GM19467 (cell line): ENCODE data around the gene ZNF716.
"Not testable (repeated sequence)": the region's sequence is repeated elsewhere in the genome, so short reads cannot be mapped to it uniquely, and the experiment has no call there.

Experiments
- ATAC-seq: cut with Tn5 transposase; IDR thresholded peaks from one replicate; pipeline ENCODE4 v1.9.1; 2021; ENCODE audit warnings: mild to moderate bottlenecking, moderate library complexity; ENCODE audit not compliant: unreplicated experiment

The ZNF716 gene

DNA sequence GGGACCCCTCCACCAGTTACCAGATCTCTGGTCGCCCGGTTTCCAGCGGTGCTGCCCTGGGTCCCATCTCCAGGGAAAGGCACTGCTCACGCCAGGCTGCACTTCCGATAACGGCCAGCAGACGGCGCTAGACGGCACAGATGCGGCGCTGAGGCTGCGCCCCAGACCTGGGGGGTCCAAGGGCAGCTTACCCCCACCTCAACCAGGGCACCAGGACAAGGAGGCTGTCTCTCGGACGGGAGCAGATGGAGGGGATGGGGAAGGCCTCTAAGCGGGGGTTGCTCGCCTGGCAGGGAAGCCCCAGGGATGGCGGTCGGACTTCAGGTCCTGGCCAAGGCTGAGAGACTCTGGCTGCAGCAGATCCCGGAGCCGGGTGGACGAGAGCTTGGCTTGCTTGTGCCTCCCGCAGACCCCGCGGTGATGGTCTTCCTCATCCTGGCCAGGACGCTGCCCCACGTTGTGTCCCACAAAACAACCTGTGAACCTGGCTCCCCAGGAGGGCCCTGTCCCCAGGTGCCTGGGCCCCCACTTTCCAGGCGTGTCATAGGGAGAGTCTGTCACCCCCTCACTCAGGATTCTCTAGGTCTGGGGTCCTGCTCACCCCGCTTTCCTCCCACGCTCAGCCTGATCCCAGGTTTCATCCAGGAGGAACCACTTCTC lies 23.9 kb upstream of the ZNF716 start:
- ATAC-seq: no peak

DNA sequence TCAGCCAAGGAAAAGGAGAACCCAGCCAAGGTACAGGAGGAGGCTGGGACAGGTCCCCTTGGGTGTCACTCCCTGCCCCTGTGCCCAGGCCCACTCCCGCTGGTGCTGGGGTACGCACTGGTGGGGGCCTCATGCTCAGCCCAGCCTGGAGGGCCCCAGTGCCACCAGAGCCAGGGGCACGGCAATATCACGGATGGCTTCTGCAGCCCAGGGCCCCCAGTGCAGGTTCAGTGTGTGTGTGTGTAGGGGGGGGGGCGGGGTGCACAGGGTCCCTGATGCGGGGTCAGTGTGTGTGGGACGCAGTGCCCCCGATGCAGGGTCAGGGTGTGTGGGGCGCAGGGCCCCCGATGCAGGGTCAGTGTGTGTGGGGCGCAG lies 23.4 kb upstream of the ZNF716 start:
- ATAC-seq: no peak

DNA sequence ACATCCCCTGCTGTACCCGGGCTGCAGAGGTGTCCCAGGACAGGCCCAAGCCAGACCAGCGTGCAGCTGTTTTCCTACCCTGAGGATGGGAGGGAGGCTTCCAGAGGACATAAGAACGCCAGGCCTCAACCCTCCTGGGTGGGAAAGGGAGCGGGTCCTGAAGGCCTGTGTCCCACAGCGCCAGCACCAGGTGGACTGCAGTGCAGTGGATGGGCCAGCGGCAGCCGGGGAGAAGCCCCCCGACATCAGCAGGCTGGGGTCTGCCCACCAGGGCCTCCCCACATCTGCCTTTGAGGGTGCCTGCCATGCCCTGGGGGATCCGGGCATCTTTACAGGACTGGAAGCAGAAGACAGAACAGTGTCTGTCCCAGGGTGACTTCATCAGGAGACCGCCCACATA lies 22.8 kb upstream of the ZNF716 start:
- no peak for ATAC-seq

DNA sequence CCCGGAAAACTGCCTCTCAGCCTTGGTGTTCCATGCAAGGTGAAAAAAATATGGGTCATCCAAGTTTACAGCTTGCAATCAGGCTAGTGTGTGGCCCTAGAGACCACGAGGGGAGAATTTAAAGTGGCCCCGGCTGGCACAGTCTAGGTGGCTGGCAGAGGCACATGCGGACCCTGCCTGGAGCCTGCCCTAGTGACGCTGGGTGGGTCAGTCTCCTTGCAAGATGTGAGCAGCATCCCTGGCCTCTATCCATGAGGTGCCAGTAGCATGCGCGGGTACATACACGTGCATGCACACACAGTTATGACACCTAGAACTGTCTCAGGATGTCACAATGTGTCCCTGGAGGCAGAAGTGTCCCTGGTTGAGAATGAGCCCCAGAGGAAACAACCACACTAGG lies 22.4 kb upstream of the ZNF716 start:
- ATAC-seq: no peak

DNA sequence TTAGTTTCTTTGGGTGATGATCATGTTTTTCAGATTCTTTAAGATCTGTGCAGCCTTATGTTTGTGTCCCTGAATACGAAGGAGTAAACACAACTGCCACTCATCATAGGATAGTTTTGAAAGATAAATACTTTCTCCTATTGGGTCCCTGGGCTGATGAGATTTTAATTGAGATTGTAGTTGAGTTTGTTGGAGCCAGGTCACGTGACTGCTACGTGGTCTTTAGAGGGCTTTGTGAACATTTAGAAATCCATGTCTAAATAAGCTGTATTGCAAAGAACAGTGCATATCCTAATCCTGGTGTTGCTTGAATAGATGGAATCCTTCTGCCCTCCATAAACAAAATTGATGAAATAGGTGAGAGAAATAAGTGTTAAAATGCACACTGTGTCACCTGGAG lies 17.4 kb upstream of the ZNF716 start:
- no peak for ATAC-seq

DNA sequence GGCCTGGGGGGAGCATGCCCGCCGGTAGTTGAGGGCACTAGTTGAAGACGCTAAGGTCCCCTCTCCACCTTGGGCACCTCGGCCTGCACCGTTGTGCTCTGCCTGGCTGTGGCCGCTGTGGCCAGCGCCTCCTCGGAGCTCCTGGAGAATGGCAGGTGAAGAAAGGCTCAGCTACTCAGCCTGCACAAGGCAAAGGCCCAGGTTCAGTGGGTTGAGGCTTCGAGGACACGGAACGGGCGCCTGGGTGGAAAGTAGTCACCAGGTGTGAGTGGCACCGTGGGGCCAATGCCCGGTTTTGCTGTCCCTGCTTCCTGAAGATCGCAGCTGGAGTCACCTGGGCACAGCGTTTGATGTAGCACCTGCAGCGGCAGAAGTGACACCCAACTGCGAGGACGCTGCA lies 12.4 kb upstream of the ZNF716 start:
- ATAC-seq: no peak

DNA sequence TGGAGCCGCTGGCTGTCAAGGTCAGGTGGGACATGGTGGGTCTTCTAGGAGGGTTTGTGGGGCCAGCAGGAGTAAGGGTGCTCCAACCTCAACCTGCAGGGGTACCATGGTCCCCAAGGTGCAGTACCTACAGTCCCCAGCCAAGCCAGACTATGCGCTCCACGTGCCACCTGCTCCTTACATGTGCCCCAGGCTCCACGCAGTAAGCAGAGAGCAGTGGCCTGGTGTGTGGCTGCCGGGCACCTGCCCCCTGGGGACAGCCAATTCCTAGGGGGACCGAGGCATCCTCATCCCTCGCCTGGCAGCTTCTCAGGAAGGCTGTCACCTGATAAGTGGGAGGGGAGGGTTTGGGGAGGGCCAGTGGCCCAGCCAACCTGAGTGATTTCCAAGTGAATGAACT lies 11.7 kb upstream of the ZNF716 start:
- ATAC-seq: no peak

DNA sequence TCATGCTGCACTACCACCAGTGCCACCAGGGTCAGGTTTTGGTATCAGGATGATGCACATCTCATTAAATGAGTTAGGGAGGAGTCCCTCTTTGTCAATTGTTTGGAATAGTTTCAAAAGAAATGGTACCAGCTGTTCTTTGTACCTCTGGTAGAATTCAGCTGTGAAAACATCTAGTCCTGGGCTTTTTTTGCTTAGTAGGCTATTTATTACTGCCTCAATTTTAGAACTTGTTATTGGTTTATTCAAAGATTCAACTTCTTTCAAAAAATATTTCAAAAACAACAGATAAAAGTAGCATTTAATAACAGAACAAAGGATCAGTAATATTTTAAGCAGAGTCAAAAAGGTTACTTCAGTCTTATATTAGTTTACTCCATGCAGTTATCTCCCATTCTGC lies 6.4 kb upstream of the ZNF716 start:
- no peak for ATAC-seq

DNA sequence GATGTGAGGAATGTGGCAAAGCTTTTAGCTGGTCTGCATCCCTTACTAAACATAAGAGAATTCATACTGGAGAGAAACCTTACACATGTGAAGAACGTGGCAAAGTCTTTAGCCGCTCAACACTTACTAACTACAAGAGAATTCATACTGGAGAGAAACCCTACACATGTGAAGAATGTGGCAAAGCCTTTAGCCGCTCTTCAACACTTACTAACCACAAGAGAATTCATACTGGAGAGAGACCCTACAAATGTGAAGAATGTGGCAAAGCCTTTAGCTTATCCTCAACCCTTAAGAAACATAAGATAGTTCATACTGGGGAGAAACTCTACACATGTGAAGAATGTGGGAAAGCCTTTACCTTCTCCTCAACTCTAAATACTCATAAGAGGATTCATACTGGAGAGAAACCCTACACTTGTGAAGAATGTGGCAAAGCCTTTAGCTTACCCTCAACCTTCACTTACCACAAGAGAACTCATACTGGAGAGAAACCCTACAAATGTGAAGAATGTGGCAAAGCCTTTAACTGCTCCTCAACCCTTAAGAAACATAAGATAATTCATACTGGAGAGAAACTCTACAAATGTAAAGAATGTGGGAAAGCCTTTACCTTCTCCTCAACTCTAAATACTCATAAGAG lies 19.3 kb downstream of the ZNF716 start:
- ATAC-seq: not testable (repeated sequence)

DNA sequence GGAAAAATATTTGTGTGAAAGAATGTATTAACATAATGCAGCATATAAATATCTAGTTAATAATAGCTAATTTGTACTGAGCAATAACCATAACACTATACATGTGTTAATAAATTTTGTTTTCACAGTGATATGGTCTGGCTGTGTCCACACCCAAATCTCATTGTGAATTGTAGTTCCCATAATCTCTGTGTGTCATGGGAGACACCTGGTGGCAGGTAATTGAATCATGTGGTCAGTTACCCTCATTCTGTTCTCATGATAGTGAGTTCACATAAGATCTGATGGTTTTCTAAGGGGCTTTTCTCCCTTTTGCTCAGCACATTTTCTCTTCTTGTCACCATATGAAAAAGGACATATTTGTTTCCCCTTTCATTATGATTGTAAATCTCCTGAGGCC lies 30.3 kb downstream of the ZNF716 start:
- ATAC-seq: not testable (repeated sequence)

DNA sequence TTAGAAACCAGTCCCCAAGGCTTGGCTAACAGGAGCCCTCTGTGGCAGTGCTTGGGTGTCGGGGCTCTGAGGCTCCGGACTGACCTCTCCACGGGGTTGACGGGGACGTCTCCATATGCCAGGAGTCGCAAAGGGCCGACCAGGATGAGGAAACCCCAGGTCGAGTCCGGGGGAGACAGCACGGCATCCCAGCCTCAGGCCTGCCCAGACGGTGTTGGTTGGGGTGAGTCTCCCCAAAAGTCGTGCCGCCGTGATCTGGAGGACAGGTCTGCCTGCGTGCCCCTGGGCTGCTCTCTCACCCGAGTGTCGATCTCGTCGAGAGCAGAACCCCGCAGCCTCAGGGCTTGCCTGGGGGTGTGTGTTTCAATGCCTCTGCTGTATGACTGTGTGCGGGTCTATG lies 35.0 kb downstream of the ZNF716 start:
- not testable (repeated sequence) for ATAC-seq

DNA sequence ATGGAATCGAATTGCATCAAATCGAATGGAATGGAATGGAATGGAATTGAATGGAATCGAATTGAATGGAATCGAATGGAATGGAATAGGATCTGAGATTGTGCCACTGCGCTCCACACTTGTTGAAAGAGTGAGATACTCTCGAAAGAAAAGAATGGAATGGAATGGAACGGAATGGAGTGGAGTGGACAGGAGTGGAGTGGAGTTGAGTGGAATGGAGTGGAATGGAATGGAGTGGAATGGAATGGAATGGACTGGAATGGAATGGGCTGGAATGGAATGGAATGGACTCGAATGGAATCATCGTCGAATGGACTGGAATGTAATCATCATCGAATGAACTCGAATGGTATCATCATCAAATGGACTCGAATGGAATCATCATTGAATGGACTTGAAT lies 38.0 kb downstream of the ZNF716 start:
- ATAC-seq: no peak

DNA sequence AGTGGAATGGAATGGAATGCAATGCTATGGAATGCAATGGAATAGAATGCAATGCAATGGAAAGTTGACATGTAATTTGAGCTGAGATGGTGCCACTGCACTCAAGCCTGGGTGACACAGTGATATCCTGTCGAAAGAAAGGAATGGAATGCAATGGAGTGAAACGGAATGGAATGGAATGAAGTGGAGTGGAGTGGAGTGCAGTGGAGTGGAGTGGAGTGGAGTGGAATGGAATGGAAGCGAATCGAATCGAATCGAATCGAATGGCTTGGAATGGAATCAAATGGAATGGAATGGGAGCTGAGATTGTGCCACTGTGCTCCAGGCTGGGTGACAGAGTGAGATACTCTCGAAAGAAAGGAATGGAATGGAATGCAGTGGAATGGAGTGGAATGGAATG lies 45.1 kb downstream of the ZNF716 start:
- not testable (repeated sequence) for ATAC-seq

DNA sequence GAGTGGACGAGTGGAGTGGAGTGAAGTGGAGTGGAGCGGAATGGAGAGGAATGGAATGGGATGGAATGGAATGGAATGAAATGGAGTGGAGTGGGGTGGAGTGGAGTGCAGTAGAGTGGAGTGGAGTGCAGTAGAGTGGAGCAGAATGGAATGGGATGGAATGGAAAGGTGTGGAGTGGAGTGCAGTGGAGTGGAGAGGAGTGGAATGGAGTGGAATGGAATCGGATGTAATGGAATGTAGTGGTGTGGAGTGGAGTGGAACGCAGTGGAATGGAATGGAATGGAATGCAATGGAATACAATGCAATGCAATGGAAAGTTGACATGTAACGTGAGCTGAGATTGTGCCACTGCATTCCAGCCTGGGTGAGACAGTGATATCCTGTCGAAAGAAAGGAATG lies 46.4 kb downstream of the ZNF716 start:
- ATAC-seq: no peak

DNA sequence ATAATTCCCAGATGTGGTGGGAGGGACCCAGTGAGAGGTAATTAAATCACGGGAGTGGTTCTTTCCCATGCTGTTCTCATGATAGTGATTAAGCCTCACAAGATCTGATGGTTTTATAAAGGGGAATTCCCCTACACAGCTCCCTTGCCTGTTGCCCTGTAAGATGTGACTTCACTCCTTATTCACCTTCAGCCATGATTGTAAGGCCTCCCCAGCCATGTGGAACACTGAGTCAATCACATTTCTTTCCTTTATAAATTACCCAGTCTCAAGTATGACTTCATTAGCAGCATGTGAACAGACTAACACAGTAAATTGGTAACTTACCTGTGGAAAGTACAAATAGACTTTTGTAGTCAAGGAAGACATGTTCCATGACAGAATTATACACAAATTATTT lies 55.2 kb downstream of the ZNF716 start:
- ATAC-seq: no peak
